Kidney (tissue), 14 donors: Measurements from ENCODE around the gene TSPAN14. TPM values are rescaled to one million over a fixed set of nuclear protein-coding genes. Genes with fewer than 3 reads are reported as not detected.
A peak's percentile ranks its signal among the peaks of the same experiment; 100 is the strongest.

ENCODE experiments used
- DNase-seq, 5 donors: peaks; one replicate each; pipeline ENCODE4 v3.0.0-alpha.2; 2013 to 2020
- FAIRE-seq: peaks from 2 replicates; lab custom pipeline; 2012; peaks lifted over from hg19 to GRCh38; lab: Jason Lieb, UNC
- H3K27ac ChIP-seq, 2 donors: one replicate each; pipeline ENCODE4 v1.7.0; 2013; ENCODE audit warnings: low read depth in 2 of 2, low read length in 2 of 2, inconsistent platforms in 1 of 2
- H3K27me3 ChIP-seq: one replicate; pipeline ENCODE4 v1.7.1; 2013; ENCODE audit warnings: low read length, inconsistent platforms; ENCODE audit not compliant: control insufficient read depth, insufficient read depth
- H3K36me3 ChIP-seq, 3 donors: one replicate each; pipeline versions ENCODE4 v1.7.0 to v1.7.1; 2013; ENCODE audit warnings: low read length in 3 of 3, control low read depth in 1 of 3, inconsistent platforms in 1 of 3; ENCODE audit not compliant: insufficient read depth in 3 of 3, control insufficient read depth in 2 of 3
- H3K4me1 ChIP-seq, 3 donors: one replicate each; pipeline versions ENCODE4 v1.7.0 to v1.7.1; 2013; ENCODE audit warnings: low read length in 3 of 3, inconsistent platforms in 1 of 3, low read depth in 1 of 3; ENCODE audit not compliant: control insufficient read depth in 2 of 3, insufficient read depth in 2 of 3
- H3K4me3 ChIP-seq, 3 donors: one replicate each; pipeline versions ENCODE4 v1.7.0 to v1.8.1; 2013; ENCODE audit warnings: low read length in 3 of 3, control low read depth in 1 of 3, inconsistent platforms in 1 of 3
- H3K9ac ChIP-seq, 3 donors: one replicate each; pipeline versions ENCODE4 v1.7.0 to v1.7.1; 2013; ENCODE audit warnings: low read length in 3 of 3, control low read depth in 1 of 3, inconsistent platforms in 1 of 3
- H3K9me3 ChIP-seq, 3 donors: one replicate each; pipeline versions ENCODE4 v1.7.0 to v1.7.1; 2013; ENCODE audit warnings: low read length in 3 of 3, control low read depth in 1 of 3, inconsistent platforms in 1 of 3; ENCODE audit not compliant: control insufficient read depth in 2 of 3, insufficient read depth in 1 of 3
- intact Hi-C: fragments of 100-400 bp; cut with DNase I; formaldehyde crosslinking; loops from one replicate; pipeline ENCODE4 v1.11.1; 2022
- polyA plus RNA-seq: library from polyadenylated mRNA; stranded (reverse); fragments of 350-450 nt; fragmentation: Illumina TruSeq; extraction: RNeasy Lipid Tissue Mini Kit (QIAGEN cat#74804); gene quantifications from one replicate; pipeline ENCODE4 v1.2.3, GENCODE V29; 2014; ENCODE audit warnings: low read depth, low replicate concordance; ENCODE audit not compliant: insufficient read depth
- total RNA-seq: library from RNA; stranded (reverse); fragmentation: NEBNext Ultra II Directional; extraction: Animal tissue kit (Norgen Biotek cat#: 25700); gene quantifications from one replicate; pipeline ENCODE4 v1.2.1, GENCODE V29; 2021
- TF ChIP-seq, protein P1 (sequence below): IDR thresholded peaks from 3 replicates; pipeline ENCODE4 v1.5.1; 2012; ENCODE audit warnings: mild to moderate bottlenecking, moderate library complexity, borderline replicate concordance; ENCODE audit not compliant: insufficient read depth; ENCODE audit errors: extremely low read depth
- donor health status: control.
- donor health status: control.
- donor health status: control.
- donor health status: control.
- donor health status: control.
- donor health status: DM: yes; HTN: yes; CAD: no.
- donor health status: Normal renal cell carcinoma (clear cell type).

TSPAN14 gene
- total and polyA plus RNA-seq, 2 donors from 2014 or later = 36.8 to 183 TPM

DNA sequence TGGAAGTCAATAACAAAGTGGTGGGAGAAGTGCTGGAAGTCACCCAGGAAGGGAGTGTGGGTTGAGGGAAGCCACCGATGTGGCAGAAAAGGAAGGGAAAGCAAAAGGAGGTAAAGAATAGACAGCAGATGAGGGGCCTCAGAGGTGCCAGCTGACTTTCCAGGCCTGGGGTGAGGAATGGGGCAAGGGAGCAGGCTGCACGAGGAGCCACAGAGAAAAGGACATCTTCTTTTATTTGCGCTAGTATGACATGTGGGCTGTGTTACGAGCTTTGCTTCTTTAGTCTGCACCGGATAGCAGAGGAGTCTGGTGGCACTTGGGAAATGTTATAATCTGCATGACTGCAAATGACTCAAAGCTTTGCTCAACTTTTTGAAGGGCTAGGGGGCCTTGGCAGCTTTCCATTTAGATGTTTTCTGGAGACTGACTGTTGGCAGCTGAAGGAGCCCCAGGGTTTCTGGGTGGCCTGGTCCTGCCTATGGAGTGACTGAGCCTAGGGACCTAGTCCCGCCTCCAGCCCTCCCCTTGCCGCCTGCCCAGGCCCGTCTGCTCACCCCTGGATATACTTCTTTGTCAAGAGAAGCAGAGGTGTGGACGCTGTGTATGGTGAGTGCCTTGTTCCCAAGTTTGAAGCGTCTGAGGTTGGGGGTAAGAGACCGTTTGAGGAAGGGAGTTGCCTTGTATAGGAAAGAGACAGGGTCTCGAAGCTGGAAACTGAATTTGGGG is 40.7 kb upstream of the TSPAN14 start:
- DNase-seq (peak; percentile 59 to 82 (median 73)), FAIRE-seq (no peak)
- no peaks in the 10 kb centered on the region for H3K27me3 ChIP-seq
- no peaks in the 10 kb centered on the region for H3K9me3 ChIP-seq
- no peak overlapping the region for H3K4me3 ChIP-seq
- TF ChIP-seq, protein P1, sequence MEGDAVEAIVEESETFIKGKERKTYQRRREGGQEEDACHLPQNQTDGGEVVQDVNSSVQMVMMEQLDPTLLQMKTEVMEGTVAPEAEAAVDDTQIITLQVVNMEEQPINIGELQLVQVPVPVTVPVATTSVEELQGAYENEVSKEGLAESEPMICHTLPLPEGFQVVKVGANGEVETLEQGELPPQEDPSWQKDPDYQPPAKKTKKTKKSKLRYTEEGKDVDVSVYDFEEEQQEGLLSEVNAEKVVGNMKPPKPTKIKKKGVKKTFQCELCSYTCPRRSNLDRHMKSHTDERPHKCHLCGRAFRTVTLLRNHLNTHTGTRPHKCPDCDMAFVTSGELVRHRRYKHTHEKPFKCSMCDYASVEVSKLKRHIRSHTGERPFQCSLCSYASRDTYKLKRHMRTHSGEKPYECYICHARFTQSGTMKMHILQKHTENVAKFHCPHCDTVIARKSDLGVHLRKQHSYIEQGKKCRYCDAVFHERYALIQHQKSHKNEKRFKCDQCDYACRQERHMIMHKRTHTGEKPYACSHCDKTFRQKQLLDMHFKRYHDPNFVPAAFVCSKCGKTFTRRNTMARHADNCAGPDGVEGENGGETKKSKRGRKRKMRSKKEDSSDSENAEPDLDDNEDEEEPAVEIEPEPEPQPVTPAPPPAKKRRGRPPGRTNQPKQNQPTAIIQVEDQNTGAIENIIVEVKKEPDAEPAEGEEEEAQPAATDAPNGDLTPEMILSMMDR = no peak
- peak overlapping the region; percentile 23 to 33 for H3K27ac ChIP-seq
- no peaks in the 10 kb centered on the region for H3K36me3 ChIP-seq
- no peak overlapping the region for H3K9ac ChIP-seq
- intact Hi-C loops = no loop called here
- H3K4me1 ChIP-seq = peaks cover 7 to 47% (median 42%) of the 10 kb centered on the region in 3 donors

DNA sequence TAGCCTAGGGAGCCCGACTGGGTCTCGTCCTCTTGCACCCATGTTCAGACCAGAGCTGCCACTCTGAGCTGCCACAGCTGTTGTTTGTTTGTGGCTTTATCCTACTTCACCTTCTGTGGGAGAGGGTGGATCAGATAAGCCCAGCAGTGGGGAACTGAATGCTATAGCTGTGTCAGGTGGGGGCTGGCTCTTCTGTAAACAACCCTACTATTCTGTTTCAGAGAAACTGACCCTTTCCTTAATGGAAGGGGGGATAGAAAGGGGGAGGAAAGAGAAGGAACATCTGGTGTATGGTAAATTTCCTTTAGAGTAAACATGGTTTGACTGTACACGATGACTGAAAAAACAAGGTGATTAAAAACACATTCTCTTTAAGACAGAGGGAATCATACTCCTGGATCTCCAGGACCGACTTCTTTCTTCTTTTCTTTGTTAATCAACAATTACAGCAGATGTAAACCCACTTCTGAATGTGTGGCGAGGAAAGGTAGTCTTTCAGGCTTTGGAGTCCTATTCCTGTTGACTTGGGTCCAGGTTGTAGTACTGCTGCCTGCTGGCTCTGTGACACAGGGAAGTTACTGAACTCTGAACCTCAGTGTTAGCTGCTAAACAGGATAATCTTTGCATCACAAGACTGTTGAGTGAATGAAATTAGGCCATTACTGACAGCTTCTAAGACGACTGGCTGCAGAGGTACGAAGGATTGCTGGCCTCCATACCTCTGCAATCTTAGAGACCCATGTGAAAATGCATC is 39.8 kb upstream of the TSPAN14 start:
- Histone ChIP-seq H3K27ac (peak overlapping the region; percentile 9 to 51), H3K9me3 (no peaks in the 10 kb centered on the region), H3K4me1 (peaks cover 7 to 47% (median 42%) of the 10 kb centered on the region in 3 donors), H3K36me3 (no peaks in the 10 kb centered on the region), H3K4me3 (no peak overlapping the region), H3K9ac (peak overlapping the region in 1 of 3 donors; percentile 38), H3K27me3 (no peaks in the 10 kb centered on the region)
- FAIRE-seq (no peak), DNase-seq (peak in 4 of 5 donors; percentile 78 to 93 (median 88))
- intact Hi-C loops = no loop called here
- TF ChIP-seq, protein P1 = no peak

GRCh38 chr10:80415734-80416478 is 38.2 kb upstream of the TSPAN14 start:
- FAIRE-seq = no peak
- DNase-seq = no peak
- peak overlapping the region in 1 of 3 donors; percentile 29 for H3K9ac ChIP-seq
- no peaks in the 10 kb centered on the region for H3K9me3 ChIP-seq
- TF ChIP-seq, protein P1 = no peak
- intact Hi-C loops = no loop called here
- peak overlapping the region; percentile 57 to 61 for H3K27ac ChIP-seq
- H3K4me1 ChIP-seq = peaks cover 7 to 36% (median 33%) of the 10 kb centered on the region in 3 donors
- no peaks in the 10 kb centered on the region for H3K36me3 ChIP-seq
- peak overlapping the region in 1 of 3 donors; percentile 4 for H3K4me3 ChIP-seq
- H3K27me3 ChIP-seq = no peaks in the 10 kb centered on the region
